Measurements from ENCODE around the gene PSD.

DNA sequence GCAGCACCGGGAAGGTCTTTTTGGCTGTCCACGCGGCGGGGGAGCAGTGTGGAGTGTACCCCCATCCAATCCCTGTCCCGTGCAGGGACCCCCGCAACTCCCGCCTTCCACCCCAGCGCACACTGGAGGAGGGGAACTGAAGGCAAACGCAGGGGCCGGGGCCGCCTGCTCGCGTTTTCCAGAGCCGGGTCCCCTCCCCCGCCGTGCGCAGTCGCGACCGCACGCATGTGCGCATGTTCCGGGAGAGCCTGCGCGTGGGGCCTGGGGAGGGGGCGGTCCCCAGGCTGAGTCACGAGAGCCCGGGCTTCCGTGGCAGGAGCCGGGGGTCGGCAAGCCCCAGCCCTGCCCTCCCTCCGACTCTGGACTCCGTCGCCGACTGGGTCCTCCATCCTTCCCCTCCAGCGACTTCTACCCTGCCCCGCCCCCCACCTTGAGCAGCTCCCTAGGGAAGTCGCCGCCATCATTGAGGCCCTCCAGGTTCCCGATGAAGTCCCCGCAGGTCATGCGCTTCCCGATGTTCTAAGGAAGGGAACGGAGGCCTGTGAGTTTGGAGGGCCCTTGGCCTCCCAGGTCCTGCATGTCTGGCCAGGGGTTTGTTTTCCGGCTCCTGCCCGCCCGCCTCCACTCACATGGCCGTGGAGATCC is 8.0 kb downstream of the PSD start:
- TF ChIP-seq, protein P1, sequence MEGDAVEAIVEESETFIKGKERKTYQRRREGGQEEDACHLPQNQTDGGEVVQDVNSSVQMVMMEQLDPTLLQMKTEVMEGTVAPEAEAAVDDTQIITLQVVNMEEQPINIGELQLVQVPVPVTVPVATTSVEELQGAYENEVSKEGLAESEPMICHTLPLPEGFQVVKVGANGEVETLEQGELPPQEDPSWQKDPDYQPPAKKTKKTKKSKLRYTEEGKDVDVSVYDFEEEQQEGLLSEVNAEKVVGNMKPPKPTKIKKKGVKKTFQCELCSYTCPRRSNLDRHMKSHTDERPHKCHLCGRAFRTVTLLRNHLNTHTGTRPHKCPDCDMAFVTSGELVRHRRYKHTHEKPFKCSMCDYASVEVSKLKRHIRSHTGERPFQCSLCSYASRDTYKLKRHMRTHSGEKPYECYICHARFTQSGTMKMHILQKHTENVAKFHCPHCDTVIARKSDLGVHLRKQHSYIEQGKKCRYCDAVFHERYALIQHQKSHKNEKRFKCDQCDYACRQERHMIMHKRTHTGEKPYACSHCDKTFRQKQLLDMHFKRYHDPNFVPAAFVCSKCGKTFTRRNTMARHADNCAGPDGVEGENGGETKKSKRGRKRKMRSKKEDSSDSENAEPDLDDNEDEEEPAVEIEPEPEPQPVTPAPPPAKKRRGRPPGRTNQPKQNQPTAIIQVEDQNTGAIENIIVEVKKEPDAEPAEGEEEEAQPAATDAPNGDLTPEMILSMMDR (IDR thresholded peaks at IDR 0.05) = no peak
- no peak for TF ChIP-seq POLR2A (IDR thresholded peaks at IDR 0.05; ENCODE audit: low read depth)
- TF ChIP-seq POLR2AphosphoS5 (IDR thresholded peaks at IDR 0.05) = peak; percentile 70 to 72
- TF ChIP-seq EP300 (IDR thresholded peaks at IDR 0.05) = no peak
